Raji (cell line): ENCODE results near the gene CYTH1.

Source experiments
- POLR2A ChIP-seq: IDR thresholded peaks from 2 replicates; pipeline ENCODE4 v1.6.1; 2011; ENCODE audit warnings: low read depth, low read length, control low read depth; ENCODE audit not compliant: insufficient read depth

Gene CYTH1

GRCh38 chr17:78815696-78816095, 33.6 kb upstream of the CYTH1 start:
- TF ChIP-seq POLR2A = no peak

GRCh38 chr17:78812855-78813254, 30.8 kb upstream of the CYTH1 start:
- TF ChIP-seq POLR2A = no peak

DNA sequence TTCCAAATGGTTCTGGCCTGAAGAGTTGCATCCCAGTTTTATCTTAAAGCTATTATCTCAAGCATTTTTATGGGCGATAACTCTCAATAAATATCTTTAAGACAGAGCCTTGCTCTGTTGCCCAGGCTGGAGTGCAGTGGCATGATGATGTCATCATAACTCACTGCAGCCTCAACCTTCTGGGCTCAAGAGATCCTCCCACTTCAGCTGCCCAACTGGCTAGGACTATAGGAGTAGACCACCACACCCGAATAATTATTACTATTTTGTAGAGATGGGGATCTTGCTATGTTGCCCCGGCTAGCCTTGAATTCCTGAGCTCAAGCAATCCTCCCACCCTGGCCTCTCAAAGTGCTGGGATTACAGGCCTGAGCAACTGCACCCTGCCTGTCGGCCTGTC, 26.1 kb upstream of the CYTH1 start:
- TF ChIP-seq POLR2A = no peak

DNA sequence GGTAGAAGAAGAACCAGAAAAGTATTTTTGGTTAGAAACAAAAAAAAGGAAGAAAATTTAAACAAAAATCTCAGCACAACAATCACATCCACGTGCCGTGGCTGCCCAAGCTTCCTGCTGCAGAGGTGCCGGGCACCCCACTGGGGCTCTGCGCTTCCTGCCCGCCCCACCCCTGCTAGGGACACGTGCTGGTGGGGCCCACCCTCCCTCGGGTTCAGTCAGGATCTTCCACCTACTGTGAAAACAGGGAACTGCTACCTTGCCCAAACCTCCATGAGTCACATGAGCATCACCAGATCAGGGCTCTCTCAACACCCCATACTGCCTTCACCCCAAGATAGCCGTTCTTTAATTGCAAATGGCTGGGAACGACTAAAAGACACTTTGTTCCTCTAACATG, 24.4 kb upstream of the CYTH1 start:
- TF ChIP-seq POLR2A = no peak

DNA sequence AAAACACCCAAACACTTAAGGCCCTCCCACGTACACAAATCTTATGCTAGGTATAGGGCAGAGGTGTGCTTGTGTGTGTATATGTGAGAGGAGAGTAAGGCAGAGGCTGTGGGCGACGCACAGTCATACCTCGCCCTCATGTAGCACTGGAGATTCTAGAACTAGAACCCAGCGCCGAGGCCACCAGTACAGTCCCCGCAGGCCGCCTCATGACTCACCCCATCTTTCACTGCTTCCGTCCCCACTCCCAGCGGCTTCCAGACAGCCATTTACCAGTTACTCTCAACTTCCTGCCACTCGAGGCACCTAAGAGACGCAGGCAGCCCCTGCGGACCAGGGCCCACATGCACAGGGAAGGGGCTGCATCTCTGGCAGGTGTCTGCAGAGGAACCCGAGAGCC, 23.2 kb upstream of the CYTH1 start:
- TF ChIP-seq POLR2A = no peak

- no peak for TF ChIP-seq POLR2A
These were observed 22.7 kb upstream of the CYTH1 start for GRCh38 chr17:78804777-78805176.

DNA sequence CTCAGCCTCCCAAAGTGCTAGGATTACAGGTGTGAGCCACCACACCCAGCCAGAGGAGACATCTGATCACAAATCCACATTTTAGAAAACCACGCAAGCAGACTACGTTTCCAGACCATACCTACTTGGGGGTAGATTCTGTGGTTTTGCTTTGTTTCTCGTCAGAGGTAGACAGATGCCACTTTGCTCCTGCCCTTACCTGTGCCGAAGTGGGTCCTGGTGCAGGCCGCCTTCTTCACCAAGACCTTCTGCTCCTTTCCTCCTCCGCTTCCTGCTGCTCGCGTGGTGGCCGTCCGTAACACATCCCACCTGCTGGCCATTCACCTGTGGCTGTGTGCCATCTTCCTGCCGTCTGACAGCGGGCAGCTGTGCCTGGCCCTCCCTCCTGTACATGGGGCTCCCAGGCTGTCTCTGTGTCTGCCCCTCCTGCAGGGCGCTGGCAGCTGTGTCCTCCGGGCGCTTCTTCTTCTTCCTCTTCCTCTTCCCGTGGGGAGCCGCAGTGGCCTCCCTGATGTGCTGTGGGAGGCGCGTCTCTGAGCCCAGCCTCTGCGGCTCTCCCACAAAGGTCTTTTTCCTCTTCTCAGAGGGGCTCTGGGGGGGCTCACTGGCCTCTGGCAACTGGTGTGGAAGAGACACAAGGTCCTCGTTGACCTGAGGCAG, 21.2 kb upstream of the CYTH1 start:
- no peak for TF ChIP-seq POLR2A

- TF ChIP-seq POLR2A = no peak
These were observed 20.4 kb upstream of the CYTH1 start for GRCh38 chr17:78802459-78802858.

- no peak for TF ChIP-seq POLR2A
These were observed 19.9 kb upstream of the CYTH1 start for GRCh38 chr17:78802008-78802407.

GRCh38 chr17:78800132-78800931, 18.3 kb upstream of the CYTH1 start:
- TF ChIP-seq POLR2A = no peak

DNA sequence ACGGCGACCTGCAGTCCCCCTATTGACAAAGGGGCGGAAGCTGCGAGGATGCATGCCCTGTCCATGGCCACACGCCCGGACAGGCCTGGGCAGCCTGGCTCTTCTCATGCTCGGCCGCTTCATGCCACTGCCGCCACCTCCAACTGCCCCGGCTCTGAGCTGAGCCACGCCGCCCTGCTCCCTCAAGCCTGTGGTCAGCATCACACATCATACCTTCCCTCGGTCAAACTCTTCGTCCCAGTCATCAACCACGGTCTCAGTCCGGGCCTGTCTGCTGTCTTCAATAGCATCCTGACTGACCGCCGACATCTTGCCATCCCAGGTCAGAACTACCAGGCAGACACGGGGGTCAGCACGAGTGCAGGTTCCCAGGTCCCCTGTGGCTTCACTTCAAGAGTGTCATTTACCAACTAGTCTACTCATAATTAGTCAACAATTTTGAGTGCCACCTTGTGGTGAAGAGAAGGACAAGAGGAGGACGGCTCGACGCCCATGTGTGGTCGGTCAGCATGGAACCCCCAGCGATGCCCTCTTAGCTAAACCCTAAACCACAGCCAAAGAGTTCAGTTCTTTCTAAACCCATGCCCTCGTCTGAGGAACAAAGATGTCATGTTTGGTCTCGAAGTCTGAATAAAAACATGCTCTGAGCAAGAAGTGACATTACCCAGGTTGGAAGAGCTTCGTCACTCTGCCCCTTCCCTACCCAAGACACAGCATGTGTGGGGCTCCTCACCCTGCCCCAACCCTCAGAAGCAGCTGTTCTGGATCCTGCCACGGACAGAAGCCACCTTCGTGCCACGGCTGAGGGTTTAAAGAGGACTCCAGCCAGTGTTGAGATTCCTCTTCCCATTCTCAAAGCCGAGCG, 16.9 kb upstream of the CYTH1 start:
- no peak for TF ChIP-seq POLR2A

DNA sequence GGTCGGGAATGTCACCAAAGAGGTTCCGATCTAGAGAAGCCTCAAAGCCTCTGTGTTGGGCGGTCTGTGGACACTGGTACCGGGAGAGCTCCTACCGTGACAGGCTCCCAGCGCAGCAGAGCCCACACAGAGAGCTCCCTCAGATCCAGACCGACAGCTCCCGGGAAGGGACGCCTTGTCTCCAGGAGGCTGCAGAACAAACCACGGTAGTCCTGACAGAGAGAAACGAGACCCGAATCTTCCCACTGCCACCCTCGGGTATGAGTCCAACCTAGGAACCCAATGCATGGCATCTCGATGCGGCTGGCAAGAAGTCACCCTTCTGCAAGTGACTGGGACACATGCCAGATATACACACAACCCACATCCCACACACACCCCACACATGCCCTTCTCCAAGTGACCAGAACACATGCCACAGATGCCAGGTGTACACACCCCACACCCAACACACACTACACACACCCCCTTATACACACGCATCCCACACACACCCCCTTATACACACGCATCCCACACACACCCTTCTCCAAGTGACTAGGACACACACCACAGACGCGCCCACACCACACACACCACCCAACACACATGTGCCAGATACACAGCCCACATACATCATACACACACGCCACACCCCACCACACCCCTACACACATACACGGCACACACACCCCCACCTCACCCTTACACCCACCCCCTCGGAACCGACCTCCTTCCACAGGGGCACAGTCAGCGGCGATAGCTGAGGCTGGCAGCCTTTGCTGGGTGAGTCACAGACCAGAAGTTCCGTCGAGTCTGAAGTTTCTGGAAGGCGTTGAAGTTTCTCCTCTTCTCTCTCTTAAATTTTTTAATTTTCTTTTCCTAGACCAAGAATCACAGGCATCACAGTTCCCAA, 15.9 kb upstream of the CYTH1 start:
- no peak for TF ChIP-seq POLR2A

GRCh38 chr17:78797213-78797612, 15.1 kb upstream of the CYTH1 start:
- TF ChIP-seq POLR2A = no peak

GRCh38 chr17:78796517-78796900, 14.4 kb upstream of the CYTH1 start:
- TF ChIP-seq POLR2A = no peak

DNA sequence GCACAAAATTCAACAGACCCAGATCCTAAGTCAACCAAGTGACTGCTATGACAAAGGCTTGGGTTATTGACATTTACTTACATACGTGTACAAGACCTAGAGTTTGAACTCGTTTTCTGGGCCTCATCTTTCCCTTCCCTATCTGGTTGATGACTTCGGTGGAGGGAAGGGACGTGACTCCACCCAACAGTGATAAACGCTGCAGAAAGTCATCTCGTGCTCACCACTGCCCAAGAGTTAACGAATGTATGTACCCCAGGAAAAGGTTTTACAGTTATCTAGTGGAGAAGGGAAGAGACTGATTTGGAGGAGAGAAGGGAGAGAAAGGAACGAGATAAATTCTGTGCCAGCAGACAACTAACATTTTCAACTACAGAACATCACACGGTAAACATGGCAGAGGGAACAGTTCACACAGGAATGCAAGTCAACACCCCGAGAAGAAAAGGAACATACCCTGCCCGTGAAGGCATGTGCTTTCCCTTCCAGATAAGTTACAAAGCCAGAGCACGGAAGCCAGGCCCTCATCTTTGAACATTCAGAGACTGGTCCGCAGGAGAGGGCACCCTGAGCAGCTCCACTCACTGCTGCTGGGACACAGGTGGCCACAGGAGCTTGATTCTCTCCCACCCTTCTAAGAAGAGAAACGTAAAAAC, 13.9 kb upstream of the CYTH1 start:
- TF ChIP-seq POLR2A = no peak
